ENCODE measurements around the gene DDX49. TPM values are rescaled to one million over a fixed set of nuclear protein-coding genes. Genes with fewer than 3 reads are reported as not detected.

DDX49 gene
- total RNA-seq, 1 donor from 2014 or later: 49.1 TPM

GRCh38 chr19:18969931-18970659 lies 50.6 kb downstream of the DDX49 start:
- DNase-seq (ENCODE audit: low spot score): no peak

- no peak for DNase-seq (ENCODE audit: low spot score)
These were observed 52.8 kb downstream of the DDX49 start for GRCh38 chr19:18972301-18972811.

- DNase-seq (ENCODE audit: low spot score): no peak
These were observed 53.3 kb downstream of the DDX49 start for GRCh38 chr19:18972851-18973250.

DNA sequence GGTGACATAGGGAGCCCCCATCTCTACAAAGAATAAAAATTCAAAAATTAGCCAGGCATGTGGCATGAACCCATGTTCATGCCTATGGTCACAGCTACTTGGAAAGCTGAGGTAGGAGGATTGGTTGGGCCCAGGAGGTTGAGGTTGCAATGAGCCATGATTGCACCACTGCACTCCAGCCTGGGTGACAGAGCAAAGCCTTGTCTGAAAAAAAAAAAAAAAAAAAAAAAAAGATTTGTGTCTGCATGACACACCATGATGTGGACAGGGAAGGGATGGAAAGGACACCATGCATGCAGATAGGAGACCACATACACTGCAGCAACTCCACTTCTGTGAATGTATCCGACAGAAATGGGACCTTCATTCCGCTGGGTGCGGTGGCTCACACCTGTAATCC lies 55.5 kb downstream of the DDX49 start:
- no peak for DNase-seq (ENCODE audit: low spot score)

DNA sequence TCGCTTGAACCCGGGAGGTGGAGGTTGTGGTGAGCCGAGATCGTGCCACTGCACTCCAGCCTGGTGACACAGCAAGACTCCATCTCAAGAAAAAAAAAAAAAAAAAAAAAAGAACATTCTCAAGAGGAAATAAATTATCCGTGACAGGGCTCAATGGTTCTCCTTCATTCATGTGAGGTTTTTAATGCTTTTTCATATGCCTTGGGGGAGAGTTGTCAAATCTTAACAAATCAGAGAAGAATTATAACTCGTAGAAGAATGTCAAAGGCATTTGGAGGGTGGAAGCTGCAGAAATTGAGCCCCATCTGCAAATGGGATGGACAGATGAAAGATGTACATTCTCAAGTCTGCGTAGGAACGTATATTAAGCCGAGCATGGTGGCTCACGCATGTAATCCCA lies 56.4 kb downstream of the DDX49 start:
- DNase-seq (ENCODE audit: low spot score): no peak

Other genes starting within 250 kb of the DDX49 start
- 13.9 TPM for gene CRTC1, start 236.0 kb upstream of the DDX49 start, total RNA-seq
- 21.2 TPM for gene COMP, start 128.4 kb upstream of the DDX49 start, total RNA-seq
- 53.8 TPM for gene UPF1, start 87.8 kb upstream of the DDX49 start, total RNA-seq
- gene CERS1, start 23.6 kb upstream of the DDX49 start, total RNA-seq: 0.45 TPM
- gene COPE, start 328 bp upstream of the DDX49 start, total RNA-seq: 147 TPM
- 31.5 TPM for gene HOMER3, start 21.5 kb downstream of the DDX49 start, total RNA-seq
- 58.8 TPM for gene SUGP2, start 113.8 kb downstream of the DDX49 start, total RNA-seq
- gene ARMC6, start 113.9 kb downstream of the DDX49 start, total RNA-seq: 18.1 TPM
- gene SLC25A42, start 144.3 kb downstream of the DDX49 start, total RNA-seq: 8.4 TPM
- gene TMEM161A, start 218.8 kb downstream of the DDX49 start, total RNA-seq: 18.0 TPM